ENCODE data around the gene OR6C75. TPM values are rescaled to one million over a fixed set of nuclear protein-coding genes. Genes with fewer than 3 reads are reported as not detected.
"Not testable (repeated sequence)": the region's sequence is repeated elsewhere in the genome, so short reads cannot be mapped to it uniquely, and the experiment has no call there.

The OR6C75 gene
- total RNA-seq, 4 donors from 2014 or later, result not detected

DNA sequence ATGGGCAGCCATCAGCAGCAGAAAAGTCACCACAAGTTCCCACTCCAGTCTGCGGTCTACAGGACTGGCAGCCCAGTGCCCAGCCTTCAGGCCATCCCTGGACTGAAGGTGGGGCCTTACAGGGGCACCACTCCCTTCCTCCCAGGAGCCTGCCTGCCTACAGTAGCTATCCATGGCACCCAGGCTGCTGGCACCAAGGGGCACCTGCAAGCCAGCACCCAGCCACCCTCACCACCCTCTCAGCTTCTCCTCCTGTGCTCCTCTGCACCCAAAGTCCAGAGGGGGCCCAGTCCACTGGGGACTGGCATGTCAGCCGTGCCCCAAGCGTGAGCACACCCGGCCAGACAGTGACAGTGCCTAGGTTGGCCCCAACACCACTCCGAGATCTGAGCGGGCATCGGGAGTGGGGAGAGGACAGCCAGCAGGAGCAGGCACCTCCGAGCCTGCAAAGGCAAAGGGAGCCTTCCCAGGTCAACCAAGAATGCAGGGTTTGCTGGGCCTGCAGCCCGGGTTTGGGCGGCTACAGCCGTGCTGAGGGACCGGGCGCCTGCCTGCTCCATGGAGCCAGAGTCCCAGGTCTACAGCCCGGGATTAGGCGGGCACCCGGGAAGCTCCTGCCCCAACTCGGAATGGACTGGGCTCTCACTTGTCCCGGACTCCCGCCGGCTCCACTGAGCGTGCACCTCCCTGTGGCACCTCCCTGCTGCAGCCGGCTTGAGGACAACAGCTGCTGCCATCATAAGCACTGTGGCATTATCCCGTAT, 29.4 kb downstream of the OR6C75 start:
- Histone ChIP-seq H3K36me3 (no peaks in the 10 kb centered on the region), H3K4me1 (no peaks in the 10 kb centered on the region), H3K27ac (no peak overlapping the region), H3K9me3 (no peaks in the 10 kb centered on the region), H3K27me3 (no peaks in the 10 kb centered on the region), H3K4me3 (replicated peaks in 1 of 3) (no peak overlapping the region)
- no peak for TF ChIP-seq POLR2A (IDR thresholded peaks at IDR 0.05)
- intact Hi-C loops (cut with DNase I), result no loop called here
- WGBS, 2 donors, result 83 to 89% methylated on average over 12 to 21 of the region's 23 CpGs
- no peak for DNase-seq

DNA sequence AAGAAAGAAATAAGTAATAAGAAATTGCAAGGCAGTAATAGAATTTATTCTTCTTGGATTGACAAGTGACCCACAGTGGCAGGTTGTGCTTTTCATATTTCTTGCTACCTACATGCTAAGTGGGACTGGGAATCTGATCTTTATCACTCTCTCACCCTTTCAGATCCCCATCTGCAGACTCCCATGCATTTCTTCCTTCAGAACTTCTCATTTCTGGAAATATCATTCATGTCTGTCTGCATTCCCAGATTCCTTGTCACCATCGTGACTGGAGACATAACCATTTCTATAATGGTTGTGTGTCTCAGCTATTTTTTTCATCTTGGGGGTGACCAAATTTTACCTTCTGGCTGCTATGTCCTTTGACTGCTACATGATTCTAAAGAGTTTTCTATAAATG, 33.6 kb downstream of the OR6C75 start:
- H3K4me1 ChIP-seq, result no peaks in the 10 kb centered on the region
- no peak for DNase-seq
- H3K27ac ChIP-seq, result no peak overlapping the region
- no peak overlapping the region for H3K4me3 ChIP-seq (replicated peaks in 1 of 3)
- no peaks in the 10 kb centered on the region for H3K9me3 ChIP-seq
- intact Hi-C loops (cut with DNase I), result no loop called here
- TF ChIP-seq POLR2A (IDR thresholded peaks at IDR 0.05), result no peak
- TF ChIP-seq, protein P1, sequence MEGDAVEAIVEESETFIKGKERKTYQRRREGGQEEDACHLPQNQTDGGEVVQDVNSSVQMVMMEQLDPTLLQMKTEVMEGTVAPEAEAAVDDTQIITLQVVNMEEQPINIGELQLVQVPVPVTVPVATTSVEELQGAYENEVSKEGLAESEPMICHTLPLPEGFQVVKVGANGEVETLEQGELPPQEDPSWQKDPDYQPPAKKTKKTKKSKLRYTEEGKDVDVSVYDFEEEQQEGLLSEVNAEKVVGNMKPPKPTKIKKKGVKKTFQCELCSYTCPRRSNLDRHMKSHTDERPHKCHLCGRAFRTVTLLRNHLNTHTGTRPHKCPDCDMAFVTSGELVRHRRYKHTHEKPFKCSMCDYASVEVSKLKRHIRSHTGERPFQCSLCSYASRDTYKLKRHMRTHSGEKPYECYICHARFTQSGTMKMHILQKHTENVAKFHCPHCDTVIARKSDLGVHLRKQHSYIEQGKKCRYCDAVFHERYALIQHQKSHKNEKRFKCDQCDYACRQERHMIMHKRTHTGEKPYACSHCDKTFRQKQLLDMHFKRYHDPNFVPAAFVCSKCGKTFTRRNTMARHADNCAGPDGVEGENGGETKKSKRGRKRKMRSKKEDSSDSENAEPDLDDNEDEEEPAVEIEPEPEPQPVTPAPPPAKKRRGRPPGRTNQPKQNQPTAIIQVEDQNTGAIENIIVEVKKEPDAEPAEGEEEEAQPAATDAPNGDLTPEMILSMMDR (IDR thresholded peaks at IDR 0.05), result no peak
- no peaks in the 10 kb centered on the region for H3K36me3 ChIP-seq
- H3K27me3 ChIP-seq, result no peaks in the 10 kb centered on the region
- WGBS, 2 donors, result 83 to 90% methylated on average over 1 of the region's 1 CpG

DNA sequence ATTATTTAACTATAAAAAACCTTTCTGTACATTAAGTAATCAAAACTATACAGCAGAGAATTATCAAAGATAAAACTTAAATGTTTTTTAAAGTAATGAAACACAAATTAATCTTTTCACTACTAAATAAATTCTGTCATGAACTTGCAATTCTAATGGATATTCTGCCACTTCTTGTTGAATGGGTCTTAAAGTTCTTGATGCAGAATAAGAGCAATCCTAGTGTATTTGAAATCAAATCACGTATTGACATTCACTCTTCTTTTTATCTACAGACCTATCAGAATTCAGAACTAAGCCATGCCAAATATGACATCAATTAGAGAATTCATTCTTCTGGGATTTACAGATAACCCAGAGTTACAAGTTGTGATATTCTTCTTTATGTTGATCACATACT, 37.5 kb downstream of the OR6C75 start, which contains the start of gene OR6C65:
Gene OR6C65, plus strand, starts transcription at position 301 of the 400 bp plus-strand sequence. Its CDS starts 0 bp downstream, at position 301.
- no peak for DNase-seq
- intact Hi-C loops (cut with DNase I), result no loop called here
- no peaks in the 10 kb centered on the region for H3K4me1 ChIP-seq
- TF ChIP-seq, protein P1 (IDR thresholded peaks at IDR 0.05), result no peak
- TF ChIP-seq POLR2A (IDR thresholded peaks at IDR 0.05), result no peak
- H3K36me3 ChIP-seq, result no peaks in the 10 kb centered on the region
- H3K4me3 ChIP-seq (replicated peaks in 1 of 3), result no peak within 1 kb of the TSS
- H3K27me3 ChIP-seq, result no peaks in the 10 kb centered on the region
- 92 to 93% methylated on average over 1 of the region's 1 CpG for WGBS, 2 donors
- H3K9me3 ChIP-seq, result no peaks in the 10 kb centered on the region
- H3K27ac ChIP-seq, result no peak within 1 kb of the TSS

DNA sequence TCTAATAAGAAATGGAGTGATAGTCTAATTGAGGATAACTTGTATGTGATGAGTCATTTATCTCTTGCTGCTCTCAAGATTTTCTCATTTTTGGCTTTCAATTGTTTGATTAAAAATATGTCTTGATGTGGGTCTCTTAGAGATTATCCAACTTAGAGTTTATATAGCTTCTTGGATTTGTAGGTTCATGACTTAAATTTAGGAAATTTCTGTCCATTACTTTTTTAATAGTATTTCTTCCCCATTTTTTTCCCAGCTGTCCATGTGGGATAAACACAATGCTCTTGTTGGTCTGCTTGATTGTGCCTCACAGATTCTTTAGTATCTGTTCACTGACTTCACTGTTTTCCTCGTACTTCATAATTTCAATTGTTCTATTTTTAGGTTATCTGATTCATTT, 45.1 kb downstream of the OR6C75 start:
- no peaks in the 10 kb centered on the region for H3K4me1 ChIP-seq
- TF ChIP-seq, protein P1 (IDR thresholded peaks at IDR 0.05), result no peak
- no peak for TF ChIP-seq POLR2A (IDR thresholded peaks at IDR 0.05)
- no peak overlapping the region for H3K27ac ChIP-seq
- no peak for DNase-seq
- H3K4me3 ChIP-seq (replicated peaks in 1 of 3), result no peak overlapping the region
- no peaks in the 10 kb centered on the region for H3K27me3 ChIP-seq
- H3K9me3 ChIP-seq, result no peaks in the 10 kb centered on the region
- 74 to 75% methylated on average over 1 of the region's 1 CpG for whole genome bisulfite sequencing, 2 donors
- intact Hi-C loops (cut with DNase I), result no loop called here
- H3K36me3 ChIP-seq, result no peaks in the 10 kb centered on the region

DNA sequence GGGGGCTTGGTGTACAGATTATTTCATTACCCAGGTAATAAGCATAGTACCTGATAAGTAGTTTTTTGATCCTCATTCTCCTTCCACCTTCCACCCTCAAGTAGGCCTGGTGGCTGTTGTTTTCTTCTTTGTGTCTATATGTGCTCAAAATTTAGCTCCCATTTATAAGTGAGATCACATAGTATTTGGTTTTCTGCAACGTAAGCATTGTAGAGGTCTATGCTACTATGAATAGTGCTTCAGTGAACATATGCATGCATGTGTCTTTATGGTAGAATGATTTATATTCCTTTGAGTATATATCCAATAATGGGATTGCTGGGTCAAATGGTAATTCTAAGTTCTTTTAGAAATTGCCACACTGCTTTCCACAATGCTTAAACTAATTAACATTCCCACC, 46.4 kb downstream of the OR6C75 start:
- intact Hi-C loops (cut with DNase I); DNase-seq; H3K9me3 ChIP-seq; H3K27me3 ChIP-seq; H3K4me3 ChIP-seq (replicated peaks in 1 of 3); H3K4me1 ChIP-seq; H3K27ac ChIP-seq; H3K36me3 ChIP-seq: not testable (repeated sequence)
- WGBS, 2 donors, result 95 to 96% methylated on average over 1 of the region's 1 CpG

DNA sequence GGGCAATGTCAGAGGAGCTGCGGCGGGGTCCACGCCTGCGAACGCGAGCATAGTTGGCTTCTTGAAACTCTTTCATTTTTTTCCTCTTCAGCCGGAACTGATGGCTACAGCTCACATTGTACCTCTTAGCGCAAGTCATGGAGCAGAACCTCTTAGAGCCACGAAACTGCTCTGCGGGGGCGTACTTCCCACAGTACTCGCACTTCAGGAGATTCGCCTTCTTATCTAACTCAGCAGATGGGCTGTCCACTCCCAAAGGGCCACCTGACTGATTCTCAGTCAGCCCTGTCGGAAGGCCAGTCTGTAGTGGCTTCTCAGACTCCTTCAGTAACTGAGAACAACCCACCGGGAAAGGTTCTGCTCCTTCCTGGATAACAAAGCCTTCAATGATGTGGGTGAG, 49.4 kb downstream of the OR6C75 start:
- H3K4me3 ChIP-seq (replicated peaks in 1 of 3); H3K4me1 ChIP-seq; H3K36me3 ChIP-seq; H3K9me3 ChIP-seq; H3K27ac ChIP-seq; DNase-seq; H3K27me3 ChIP-seq; intact Hi-C loops (cut with DNase I): not testable (repeated sequence)
- 90 to 96% methylated on average over 12 to 15 of the region's 15 CpGs for WGBS, 2 donors

DNA sequence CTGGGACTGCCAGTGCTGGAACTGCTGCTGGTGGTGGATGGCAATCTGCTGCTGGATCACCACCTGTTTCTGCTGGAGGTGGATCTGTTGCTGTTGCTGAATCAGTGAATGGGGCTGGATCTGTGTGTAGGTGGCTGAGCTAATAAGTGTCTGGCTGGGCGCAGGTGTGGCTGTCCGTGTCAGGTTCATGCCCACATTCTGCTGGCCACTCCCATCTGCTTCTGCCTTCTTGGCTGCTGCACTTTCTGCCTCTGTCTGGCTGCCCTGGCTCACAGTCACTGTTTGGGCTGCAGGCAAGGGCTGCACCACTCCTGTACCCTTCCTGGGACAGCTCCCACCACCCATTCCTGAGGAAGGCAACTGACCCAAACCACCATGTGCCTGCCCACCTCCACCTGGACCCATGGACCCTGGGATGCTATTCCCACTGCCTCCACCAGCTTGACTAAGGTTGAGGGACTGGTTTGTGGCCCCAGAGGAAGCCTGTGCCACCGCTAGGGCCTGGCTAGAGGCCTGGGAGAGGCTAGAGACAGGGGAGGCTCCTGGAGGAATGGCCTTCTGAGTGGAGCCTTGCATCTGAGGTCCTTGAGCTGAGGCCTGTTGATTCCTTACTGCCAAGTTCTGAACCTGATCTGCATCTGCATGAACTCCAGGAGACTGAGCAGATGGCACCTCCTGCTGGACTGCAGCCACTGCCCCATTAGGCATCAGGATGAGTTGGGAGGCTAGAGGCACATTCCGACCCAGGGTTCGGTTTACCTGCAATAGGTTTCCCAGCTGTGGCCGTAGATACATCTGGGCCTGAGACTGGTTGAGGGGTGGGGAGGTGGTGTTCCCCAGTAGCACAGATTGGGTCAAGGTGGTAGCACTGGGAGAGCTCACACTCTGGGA, 51.0 kb downstream of the OR6C75 start:
- H3K9me3 ChIP-seq; H3K4me1 ChIP-seq; intact Hi-C loops (cut with DNase I); H3K36me3 ChIP-seq; H3K27me3 ChIP-seq; H3K4me3 ChIP-seq (replicated peaks in 1 of 3); H3K27ac ChIP-seq: not testable (repeated sequence)
- 80 to 91% methylated on average over 4 to 5 of the region's 6 CpGs for WGBS, 2 donors
- DNase-seq, result peak; percentile 4 to 18

DNA sequence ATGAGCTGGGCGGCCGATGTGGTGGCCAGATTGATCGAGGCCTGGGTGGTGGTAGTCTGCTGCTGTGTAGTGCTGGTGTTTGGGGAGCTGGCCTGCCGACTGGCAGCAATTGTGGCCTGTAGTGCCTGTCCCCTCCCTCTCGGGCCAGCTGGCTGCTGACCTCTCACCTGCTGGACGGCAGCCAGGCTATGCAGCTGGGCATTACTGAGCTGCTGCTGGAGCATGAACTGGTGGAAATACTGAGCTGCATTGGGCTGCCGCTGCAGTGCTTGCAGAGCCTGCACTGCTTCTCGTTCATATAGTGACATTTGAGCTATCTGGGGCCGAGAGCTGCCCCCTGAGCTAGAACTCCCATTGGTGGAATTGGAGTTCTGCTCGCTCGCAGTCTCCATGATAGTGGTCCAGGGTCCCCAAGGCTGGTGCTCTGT, 51.6 kb downstream of the OR6C75 start:
- H3K36me3 ChIP-seq; H3K4me1 ChIP-seq; H3K27me3 ChIP-seq; intact Hi-C loops (cut with DNase I); H3K27ac ChIP-seq; H3K4me3 ChIP-seq (replicated peaks in 1 of 3); H3K9me3 ChIP-seq: not testable (repeated sequence)
- peak in 1 of 2 donors; percentile 3 for DNase-seq
- 53 to 66% methylated on average over 5 to 10 of the region's 11 CpGs for WGBS, 2 donors

DNA sequence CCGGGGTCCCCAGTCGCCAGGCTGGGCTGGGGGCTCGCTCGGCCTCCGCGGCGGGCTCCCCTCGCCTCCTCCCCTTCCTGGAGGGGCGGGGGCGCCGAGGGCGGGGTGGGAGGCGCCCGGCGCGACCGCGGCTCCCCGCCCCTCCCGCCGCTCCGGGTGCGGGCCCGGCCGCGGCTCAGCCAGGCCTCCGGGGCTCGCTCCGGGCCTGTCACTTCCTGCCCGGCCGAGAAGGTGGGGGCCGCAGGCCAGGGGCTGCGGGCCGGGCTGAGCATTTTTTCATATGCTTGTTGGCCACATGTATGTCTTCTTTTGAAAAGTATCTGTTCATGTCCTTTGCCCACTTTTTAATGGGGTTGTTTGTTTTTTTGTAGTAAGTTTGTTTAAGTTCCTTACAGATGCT, 52.1 kb downstream of the OR6C75 start:
- H3K4me1 ChIP-seq; H3K4me3 ChIP-seq (replicated peaks in 1 of 3); H3K27ac ChIP-seq; intact Hi-C loops (cut with DNase I); H3K9me3 ChIP-seq; H3K36me3 ChIP-seq; H3K27me3 ChIP-seq; DNase-seq: not testable (repeated sequence)
- WGBS, 2 donors, result 3 to 7% methylated on average over 6 to 12 of the region's 34 CpGs

All from thyroid gland (tissue), 4 donors.